Tibial nerve (tissue), 4 donors: ENCODE measurements around the gene LPIN2.

Experiments
- EP300 ChIP-seq, 2 donors: sonication (generic); formaldehyde crosslinking; IDR thresholded peaks; one replicate each; pipeline ENCODE4 v1.6.1; 2017; ENCODE audit warnings: antibody characterized with exemption in 2 of 2, mild to moderate bottlenecking in 1 of 2
- POLR2A ChIP-seq, 2 donors: fragments of 450-650 bp; IDR thresholded peaks; one replicate each; pipeline ENCODE4 v1.6.1; 2017; ENCODE audit warnings: antibody characterized with exemption in 2 of 2, mild to moderate bottlenecking in 2 of 2, moderate library complexity in 2 of 2
- TF ChIP-seq, protein P1 (sequence below), 5 experiments: fragments of 200-600 bp in 3 of 5; fragments of 450-650 bp in 2 of 5; sonication (generic) in 3 of 5; IDR thresholded peaks; one replicate each; pipeline ENCODE4 v1.5.1; 2016 to 2019; ENCODE audit warnings: antibody characterized with exemption in 5 of 5, mild to moderate bottlenecking in 3 of 5, moderate library complexity in 2 of 5

DNA sequence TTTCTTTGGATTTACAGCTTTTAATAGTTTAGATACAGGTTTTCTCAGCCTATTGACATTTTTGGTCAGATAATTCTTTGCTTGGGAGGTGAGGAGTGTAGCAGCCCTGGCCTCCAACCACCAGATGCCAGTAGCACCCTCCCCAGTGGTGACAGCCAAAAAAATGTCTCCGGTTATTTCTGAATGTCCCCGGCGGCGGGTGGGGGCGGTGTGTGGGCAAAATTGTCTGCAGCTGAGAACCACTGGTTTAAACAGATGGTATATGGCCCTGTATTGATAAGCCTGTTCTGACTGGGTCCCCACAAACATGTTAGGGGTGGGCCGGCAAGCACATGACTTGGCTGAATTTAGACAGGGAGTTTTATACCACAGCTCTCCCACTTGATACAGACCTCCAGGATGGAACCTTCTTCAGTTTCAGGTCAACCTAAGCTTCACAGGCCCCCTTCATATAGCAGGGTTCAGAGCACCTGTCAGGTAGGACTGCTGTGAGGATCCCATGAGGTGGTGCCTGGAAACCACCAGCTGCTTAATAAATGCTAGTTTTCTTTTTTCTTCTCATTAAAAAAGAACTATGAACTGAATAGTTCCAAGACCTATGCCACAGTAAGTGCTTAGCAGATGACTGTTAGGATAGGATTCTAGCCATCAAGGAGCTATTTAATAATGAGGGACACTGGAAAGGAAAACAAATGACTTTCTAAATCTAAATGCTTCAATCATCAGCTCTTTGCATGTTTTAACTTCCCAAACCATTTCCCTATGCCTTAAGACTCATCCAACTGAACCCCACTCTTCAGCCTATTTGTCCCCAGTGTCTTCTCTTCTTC, 18.1 kb downstream of the LPIN2 start:
- TF ChIP-seq, protein P1, sequence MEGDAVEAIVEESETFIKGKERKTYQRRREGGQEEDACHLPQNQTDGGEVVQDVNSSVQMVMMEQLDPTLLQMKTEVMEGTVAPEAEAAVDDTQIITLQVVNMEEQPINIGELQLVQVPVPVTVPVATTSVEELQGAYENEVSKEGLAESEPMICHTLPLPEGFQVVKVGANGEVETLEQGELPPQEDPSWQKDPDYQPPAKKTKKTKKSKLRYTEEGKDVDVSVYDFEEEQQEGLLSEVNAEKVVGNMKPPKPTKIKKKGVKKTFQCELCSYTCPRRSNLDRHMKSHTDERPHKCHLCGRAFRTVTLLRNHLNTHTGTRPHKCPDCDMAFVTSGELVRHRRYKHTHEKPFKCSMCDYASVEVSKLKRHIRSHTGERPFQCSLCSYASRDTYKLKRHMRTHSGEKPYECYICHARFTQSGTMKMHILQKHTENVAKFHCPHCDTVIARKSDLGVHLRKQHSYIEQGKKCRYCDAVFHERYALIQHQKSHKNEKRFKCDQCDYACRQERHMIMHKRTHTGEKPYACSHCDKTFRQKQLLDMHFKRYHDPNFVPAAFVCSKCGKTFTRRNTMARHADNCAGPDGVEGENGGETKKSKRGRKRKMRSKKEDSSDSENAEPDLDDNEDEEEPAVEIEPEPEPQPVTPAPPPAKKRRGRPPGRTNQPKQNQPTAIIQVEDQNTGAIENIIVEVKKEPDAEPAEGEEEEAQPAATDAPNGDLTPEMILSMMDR (IDR thresholded peaks at IDR 0.05) = peak in 2 of 5 experiments; percentile 25 to 42
- TF ChIP-seq POLR2A (IDR thresholded peaks at IDR 0.05) (no peak), EP300 (IDR thresholded peaks at IDR 0.05) (no peak)
